GM13976 (cell line): Measurements from ENCODE around the gene MFSD12.

ENCODE experiments used
- DNase-seq: peaks from one replicate; pipeline ENCODE4 v3.0.0; 2012; ENCODE audit warnings: low spot score
- in situ Hi-C: fragments of 300-500 bp; cut with MboI; formaldehyde crosslinking; loops from one replicate; pipeline ENCODE4 v1.12.0; 2022; ENCODE audit warnings: low sequenced_read_pairs, mixed read lengths, inconsistent platforms; ENCODE audit not compliant: unreplicated experiment
- TF ChIP-seq, protein P1 (sequence below): IDR thresholded peaks from 2 replicates; pipeline ENCODE4 v1.5.1; 2012; ENCODE audit warnings: borderline replicate concordance, mild to moderate bottlenecking; ENCODE audit not compliant: insufficient read depth; ENCODE audit errors: extremely low read depth, missing control alignments, control extremely low read depth

MFSD12 gene

DNA sequence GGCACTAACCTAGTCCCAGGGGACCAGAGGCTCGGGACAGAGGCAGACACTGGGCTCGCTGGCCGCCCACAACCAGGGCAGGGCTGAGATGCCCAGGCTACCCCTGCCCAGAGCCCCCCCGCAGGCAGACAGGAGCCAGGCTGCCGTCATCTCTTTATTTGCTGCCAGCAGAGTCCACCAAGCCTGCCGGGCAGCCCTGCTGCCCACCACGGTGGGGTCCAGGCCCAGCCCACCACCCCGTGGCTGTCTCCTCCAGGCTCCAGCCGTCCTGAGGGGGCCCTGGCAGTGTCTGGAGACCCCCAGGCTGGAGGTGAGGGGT, 13.4 kb downstream of the MFSD12 start:
- in situ Hi-C loops, result no loop called here
- no peak for DNase-seq
- TF ChIP-seq, protein P1, sequence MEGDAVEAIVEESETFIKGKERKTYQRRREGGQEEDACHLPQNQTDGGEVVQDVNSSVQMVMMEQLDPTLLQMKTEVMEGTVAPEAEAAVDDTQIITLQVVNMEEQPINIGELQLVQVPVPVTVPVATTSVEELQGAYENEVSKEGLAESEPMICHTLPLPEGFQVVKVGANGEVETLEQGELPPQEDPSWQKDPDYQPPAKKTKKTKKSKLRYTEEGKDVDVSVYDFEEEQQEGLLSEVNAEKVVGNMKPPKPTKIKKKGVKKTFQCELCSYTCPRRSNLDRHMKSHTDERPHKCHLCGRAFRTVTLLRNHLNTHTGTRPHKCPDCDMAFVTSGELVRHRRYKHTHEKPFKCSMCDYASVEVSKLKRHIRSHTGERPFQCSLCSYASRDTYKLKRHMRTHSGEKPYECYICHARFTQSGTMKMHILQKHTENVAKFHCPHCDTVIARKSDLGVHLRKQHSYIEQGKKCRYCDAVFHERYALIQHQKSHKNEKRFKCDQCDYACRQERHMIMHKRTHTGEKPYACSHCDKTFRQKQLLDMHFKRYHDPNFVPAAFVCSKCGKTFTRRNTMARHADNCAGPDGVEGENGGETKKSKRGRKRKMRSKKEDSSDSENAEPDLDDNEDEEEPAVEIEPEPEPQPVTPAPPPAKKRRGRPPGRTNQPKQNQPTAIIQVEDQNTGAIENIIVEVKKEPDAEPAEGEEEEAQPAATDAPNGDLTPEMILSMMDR, result no peak

DNA sequence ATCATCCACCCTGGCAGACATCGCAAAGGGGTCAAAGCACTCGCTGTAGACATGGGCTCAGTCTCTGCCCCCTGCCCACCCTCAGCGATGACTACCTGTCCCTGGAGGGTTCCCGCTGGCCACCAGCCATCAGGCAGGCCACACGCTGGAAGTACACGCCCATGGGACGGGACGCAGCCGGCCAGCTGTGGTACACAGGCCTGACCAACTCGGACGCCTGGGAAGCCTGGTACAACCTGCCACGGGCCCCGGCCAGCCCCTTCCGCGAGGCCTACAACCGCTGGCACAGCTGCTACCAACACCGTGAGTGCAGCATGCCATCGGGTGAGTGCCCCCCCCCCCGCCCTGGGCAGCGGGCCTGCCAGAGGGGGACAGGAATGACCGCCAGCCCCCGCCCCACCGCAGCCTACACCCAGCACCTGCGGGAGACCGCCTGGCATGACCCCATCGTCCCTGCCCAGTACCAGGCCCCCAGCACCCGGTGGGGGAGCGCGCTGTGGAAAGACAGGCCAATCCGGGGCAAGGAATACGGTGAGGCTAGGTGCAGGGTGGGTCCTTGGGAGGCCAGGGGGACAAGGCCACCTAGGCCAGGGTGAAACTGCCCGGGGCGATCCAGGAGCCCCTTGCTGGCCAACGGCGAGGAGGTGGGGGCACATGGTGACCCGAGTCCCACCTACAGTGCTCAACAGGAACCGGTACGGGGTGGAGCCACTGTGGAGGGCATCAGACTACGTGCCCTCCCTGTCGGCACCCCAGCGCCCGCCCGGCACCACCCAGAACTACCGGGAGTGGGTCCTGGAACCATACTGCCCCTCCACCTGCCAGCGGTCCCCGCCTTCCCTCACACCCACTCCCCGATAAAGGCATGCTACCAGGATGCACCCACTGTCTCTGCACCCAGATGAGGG, 14.0 kb downstream of the MFSD12 start:
- TF ChIP-seq, protein P1, result no peak
- in situ Hi-C loops, result no loop called here
- DNase-seq, result no peak

DNA sequence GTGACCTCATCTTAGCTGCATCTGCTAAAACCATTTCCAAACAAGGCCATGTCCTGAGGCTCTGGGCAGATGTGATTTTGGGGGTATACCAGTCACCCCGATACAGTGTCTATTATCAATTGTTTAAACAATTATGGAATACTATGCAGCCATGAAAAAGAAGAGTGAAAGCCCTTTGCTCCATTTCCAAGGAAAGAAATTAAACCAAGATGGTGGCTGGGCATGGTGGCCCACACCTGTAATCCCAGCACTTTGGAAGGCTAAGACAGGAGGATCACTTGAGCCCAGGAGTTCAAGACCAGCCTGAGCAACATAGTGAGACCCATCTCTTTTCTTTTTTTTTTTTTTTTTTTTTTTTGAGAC, 17.6 kb downstream of the MFSD12 start:
- TF ChIP-seq, protein P1, result no peak
- in situ Hi-C loops, result no loop called here
- DNase-seq, result no peak

DNA sequence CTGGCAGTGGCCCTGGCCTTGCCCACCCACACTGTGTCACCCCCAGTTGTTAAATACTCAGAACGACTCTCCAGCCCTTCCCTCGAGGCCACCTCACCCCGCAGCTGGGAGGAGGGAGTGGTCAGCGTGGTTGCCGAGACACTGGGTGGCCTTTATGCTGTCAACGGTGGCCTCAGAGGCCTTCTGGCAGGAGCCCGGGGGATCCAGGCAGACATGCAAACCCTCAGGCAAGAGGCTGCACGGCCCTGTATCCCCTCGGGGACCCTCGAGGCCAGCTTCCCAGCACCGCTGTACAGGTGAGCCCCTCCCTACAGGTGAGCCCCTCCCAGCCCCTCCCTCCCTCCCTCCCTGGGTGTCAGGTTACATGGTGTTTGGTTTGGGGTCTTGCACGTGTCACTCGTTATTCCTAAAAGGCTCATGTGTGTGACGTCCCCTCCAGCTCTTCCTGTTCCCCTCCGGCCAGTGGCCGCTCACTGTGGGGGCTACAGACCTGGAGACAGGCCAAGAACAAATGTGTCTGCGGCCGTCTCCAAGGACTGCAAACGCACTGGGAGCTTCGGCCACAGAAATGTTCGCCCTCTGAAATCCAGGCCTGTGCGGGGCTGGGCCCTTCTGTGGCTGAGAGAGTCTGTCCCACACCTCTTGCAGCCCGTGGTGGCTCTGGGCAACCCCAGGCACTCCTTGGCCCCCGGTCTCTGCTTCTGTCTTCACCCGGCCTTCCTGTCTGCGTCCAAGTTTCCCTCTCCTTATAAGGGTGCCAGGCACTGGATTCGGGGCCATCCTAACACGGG, 18.2 kb downstream of the MFSD12 start, which contains the start of gene TEKTIP1:
TEKTIP1 (plus strand) TSS at position 210 of the 791 bp plus-strand sequence; CDS start at position 214, 4 bp downstream.
- TF ChIP-seq, protein P1, result no peak
- in situ Hi-C loops, result no loop called here
- no peak for DNase-seq

DNA sequence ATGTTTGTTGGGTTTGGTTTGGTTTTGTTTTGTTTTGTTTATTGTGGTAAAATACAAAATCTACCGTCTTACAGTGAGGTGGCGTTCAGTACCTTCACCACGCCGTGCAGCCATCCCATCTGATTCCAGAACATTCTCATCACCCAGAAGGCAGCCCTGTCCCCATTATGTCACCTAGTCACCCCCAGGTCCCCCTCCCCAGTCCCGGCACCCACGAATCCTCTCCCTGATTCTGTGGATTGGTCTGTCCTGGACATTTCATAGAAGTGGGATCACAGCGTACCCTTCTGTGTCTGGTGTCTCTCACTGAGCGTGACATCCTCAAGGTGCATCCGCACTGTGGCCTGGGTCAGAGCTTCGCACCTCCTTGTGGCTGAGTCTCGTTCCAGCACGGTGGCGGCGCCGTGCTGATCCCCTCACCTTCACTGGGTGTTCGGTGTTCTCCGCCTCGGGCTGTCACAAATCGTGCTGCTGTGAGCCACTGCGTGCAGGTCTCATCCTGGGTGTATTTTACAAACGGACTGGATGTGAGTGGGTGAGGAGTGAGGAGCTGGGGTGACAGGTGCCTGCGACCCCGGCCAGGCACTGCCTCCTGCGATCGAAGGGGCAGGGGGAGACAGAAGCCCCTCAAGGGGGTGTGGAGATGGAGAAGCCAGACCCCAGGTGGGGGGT, 19.0 kb downstream of the MFSD12 start:
- in situ Hi-C loops, result no loop called here
- no peak for DNase-seq
- TF ChIP-seq, protein P1, result no peak
